ENCODE results near the gene RFX4.
"Not testable (repeated sequence)": the region's sequence is repeated elsewhere in the genome, so short reads cannot be mapped to it uniquely, and the experiment has no call there.

Gene RFX4

DNA sequence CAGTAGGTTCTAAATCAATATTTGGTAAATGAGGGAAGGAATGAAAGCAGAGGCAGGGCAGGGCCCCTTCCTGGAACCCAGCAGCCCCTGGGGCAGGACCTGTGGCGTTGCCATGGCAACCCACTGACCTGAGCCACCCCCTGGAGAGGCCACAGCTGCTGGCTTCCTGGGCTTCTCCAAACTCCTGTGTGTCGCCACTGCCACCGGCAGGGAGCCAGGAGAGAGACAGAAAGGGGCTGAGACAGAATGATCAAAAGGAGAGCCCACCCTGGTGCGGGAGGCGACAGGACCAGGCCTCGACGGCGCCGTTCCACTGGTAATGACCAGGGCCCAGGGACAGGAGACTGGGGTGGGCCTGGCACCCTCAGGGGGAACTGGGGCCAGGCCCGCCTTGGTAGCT lies 18.2 kb downstream of the RFX4 start:
- no peaks in the 10 kb centered on the region for H3K36me3 Mint-ChIP-seq (ENCODE audit: insufficient read depth)
- ATAC-seq (replicated peaks) (no peak), DNase-seq (no peak)
- H3K9me3 Mint-ChIP-seq = no peaks in the 10 kb centered on the region
- H3K4me1 Mint-ChIP-seq (ENCODE audit: low read depth in 2 of 2) = no peaks in the 10 kb centered on the region
- no peak overlapping the region for H3K4me3 Mint-ChIP-seq
- H3K27ac Mint-ChIP-seq = no peak overlapping the region
- peaks cover 33 to 59% of the 10 kb centered on the region in 2 donors for H3K27me3 Mint-ChIP-seq

DNA sequence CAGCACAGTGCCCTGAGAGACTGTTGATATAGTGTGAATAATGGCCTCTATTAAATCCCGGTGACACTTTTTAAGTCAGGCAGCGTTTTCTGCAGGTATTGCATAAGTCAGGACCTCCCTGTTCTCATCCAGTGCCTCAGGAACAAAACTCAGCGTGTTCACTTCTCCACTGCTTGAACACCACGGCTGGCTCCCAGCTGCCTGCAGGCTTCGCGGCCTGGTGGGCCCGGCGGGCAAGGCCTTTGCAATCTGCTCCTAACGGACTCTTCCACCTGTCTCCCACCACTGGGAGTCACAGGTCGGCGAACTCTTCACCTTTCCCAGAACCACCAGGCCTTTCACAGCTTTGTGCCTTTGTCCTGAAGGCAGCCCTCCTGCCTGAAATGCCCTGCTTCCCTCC lies 18.7 kb downstream of the RFX4 start:
- H3K9me3 Mint-ChIP-seq = no peaks in the 10 kb centered on the region
- no peak for DNase-seq
- ATAC-seq (replicated peaks) = no peak
- H3K27me3 Mint-ChIP-seq = peaks cover 38 to 60% of the 10 kb centered on the region in 2 donors
- no peak overlapping the region for H3K27ac Mint-ChIP-seq
- H3K4me1 Mint-ChIP-seq (ENCODE audit: low read depth in 2 of 2) = no peaks in the 10 kb centered on the region
- H3K36me3 Mint-ChIP-seq (ENCODE audit: insufficient read depth) = no peaks in the 10 kb centered on the region
- no peak overlapping the region for H3K4me3 Mint-ChIP-seq

GRCh38 chr12:106602076-106602475 lies 19.3 kb downstream of the RFX4 start:
- H3K4me1 Mint-ChIP-seq (ENCODE audit: low read depth in 2 of 2) = no peaks in the 10 kb centered on the region
- H3K4me3 Mint-ChIP-seq = no peak overlapping the region
- no peak overlapping the region for H3K27ac Mint-ChIP-seq
- no peaks in the 10 kb centered on the region for H3K36me3 Mint-ChIP-seq (ENCODE audit: insufficient read depth)
- H3K27me3 Mint-ChIP-seq = peaks cover 44 to 66% of the 10 kb centered on the region in 2 donors
- no peaks in the 10 kb centered on the region for H3K9me3 Mint-ChIP-seq
- no peak for DNase-seq
- no peak for ATAC-seq (replicated peaks)

GRCh38 chr12:106605254-106605653 lies 22.4 kb downstream of the RFX4 start:
- Mint-ChIP-seq H3K27me3 (peaks cover 48 to 65% of the 10 kb centered on the region in 2 donors), H3K4me1 (ENCODE audit: low read depth in 2 of 2) (no peaks in the 10 kb centered on the region), H3K9me3 (peaks cover 0 to under 1% of the 10 kb centered on the region in 2 donors), H3K4me3 (no peak overlapping the region), H3K36me3 (ENCODE audit: insufficient read depth) (no peaks in the 10 kb centered on the region), H3K27ac (no peak overlapping the region)
- ATAC-seq (replicated peaks) (no peak), DNase-seq (no peak)

GRCh38 chr12:106620588-106620987 lies 37.8 kb downstream of the RFX4 start:
- H3K36me3 Mint-ChIP-seq (ENCODE audit: insufficient read depth); H3K4me3 Mint-ChIP-seq; H3K4me1 Mint-ChIP-seq (ENCODE audit: low read depth in 2 of 2): not testable (repeated sequence)

GRCh38 chr12:106625976-106626375 lies 43.2 kb downstream of the RFX4 start:
- no peak for DNase-seq
- no peak for ATAC-seq (replicated peaks)
- Mint-ChIP-seq H3K27me3 (peaks cover 6 to 22% of the 10 kb centered on the region in 2 donors), H3K4me1 (ENCODE audit: low read depth in 2 of 2) (no peaks in the 10 kb centered on the region), H3K27ac (no peak overlapping the region), H3K9me3 (peaks cover 0 to 2% of the 10 kb centered on the region in 2 donors), H3K4me3 (no peak overlapping the region), H3K36me3 (ENCODE audit: insufficient read depth) (no peaks in the 10 kb centered on the region)

More at GRCh38 chr12:106620588-106620987, 37.8 kb downstream of the RFX4 start:
- not testable (repeated sequence) for H3K9me3 Mint-ChIP-seq; ATAC-seq (replicated peaks); DNase-seq; H3K27ac Mint-ChIP-seq
- H3K27me3 Mint-ChIP-seq = peaks cover 28 to 34% of the 10 kb centered on the region in 2 donors

DNA sequence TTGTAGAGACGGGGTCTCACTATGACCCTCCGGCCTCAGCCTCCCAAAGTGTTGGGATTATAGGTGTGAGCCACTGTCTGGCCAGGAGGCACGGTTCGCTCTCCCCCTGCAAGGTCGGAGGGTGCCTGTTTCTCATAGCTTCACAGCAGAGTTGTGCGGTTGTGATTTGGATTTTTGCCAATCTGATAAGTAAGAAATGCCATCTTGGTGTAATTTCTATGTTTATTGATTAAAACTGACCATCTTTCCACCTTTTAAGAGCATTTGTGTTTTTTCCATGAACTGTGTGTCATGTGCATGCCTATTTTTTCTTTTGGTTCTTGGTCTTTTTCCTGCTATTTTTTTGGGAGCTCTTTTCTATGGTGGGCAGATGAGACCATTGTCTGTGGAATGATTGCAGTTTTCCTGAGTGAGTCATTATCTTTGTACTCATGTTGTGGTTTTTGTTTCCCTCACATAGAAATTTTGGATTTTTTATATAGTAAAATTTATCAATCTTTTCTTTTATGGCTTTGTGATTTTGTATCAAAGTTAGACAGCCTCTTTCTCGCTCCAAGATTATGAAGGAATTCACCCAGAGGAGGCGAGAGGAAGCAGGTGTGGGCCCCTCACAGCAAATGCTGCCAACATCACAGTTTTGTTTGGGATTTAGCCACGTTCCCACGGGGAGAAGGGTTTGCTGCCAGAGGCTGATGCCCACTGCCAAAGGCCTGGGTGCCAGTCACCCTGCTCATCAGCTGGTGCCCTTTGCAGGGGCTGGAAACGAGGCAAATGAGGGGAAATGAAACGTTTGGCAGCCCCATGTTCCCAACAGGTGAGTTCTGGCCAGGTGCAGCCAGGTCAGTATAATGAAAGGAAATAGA lies 47.2 kb downstream of the RFX4 start:
- no peaks in the 10 kb centered on the region for H3K36me3 Mint-ChIP-seq (ENCODE audit: insufficient read depth)
- peaks cover 12 to 33% of the 10 kb centered on the region in 2 donors for H3K27me3 Mint-ChIP-seq

GRCh38 chr12:106631150-106631549 lies 48.3 kb downstream of the RFX4 start:
- H3K9me3 Mint-ChIP-seq = no peaks in the 10 kb centered on the region
- H3K36me3 Mint-ChIP-seq (ENCODE audit: insufficient read depth) = no peaks in the 10 kb centered on the region
- no peak overlapping the region for H3K4me3 Mint-ChIP-seq
- no peak for ATAC-seq (replicated peaks)
- H3K27me3 Mint-ChIP-seq = peaks cover 12 to 28% of the 10 kb centered on the region in 2 donors
- no peak for DNase-seq
- H3K4me1 Mint-ChIP-seq (ENCODE audit: low read depth in 2 of 2) = peaks cover 0 to 2% of the 10 kb centered on the region in 2 donors
- no peak overlapping the region for H3K27ac Mint-ChIP-seq

More for the DNA sequence above, 47.2 kb downstream of the RFX4 start:
- no peak for ATAC-seq (replicated peaks)
- Mint-ChIP-seq H3K4me3 (no peak overlapping the region), H3K9me3 (no peaks in the 10 kb centered on the region), H3K4me1 (ENCODE audit: low read depth in 2 of 2) (peaks cover 0 to 2% of the 10 kb centered on the region in 2 donors), H3K27ac (no peak overlapping the region)
- no peak for DNase-seq

- no peak overlapping the region for H3K4me3 Mint-ChIP-seq
- peaks cover 0 to 2% of the 10 kb centered on the region in 2 donors for H3K4me1 Mint-ChIP-seq (ENCODE audit: low read depth in 2 of 2)
- peaks cover 12 to 22% of the 10 kb centered on the region in 2 donors for H3K27me3 Mint-ChIP-seq
- DNase-seq = no peak
- no peaks in the 10 kb centered on the region for H3K36me3 Mint-ChIP-seq (ENCODE audit: insufficient read depth)
- H3K27ac Mint-ChIP-seq = no peak overlapping the region
- H3K9me3 Mint-ChIP-seq = no peaks in the 10 kb centered on the region
- ATAC-seq (replicated peaks) = no peak
Observed at GRCh38 chr12:106631797-106632196, 49.0 kb downstream of the RFX4 start.

GRCh38 chr12:106632797-106633450 lies 50.1 kb downstream of the RFX4 start:
- Mint-ChIP-seq H3K9me3 (no peaks in the 10 kb centered on the region), H3K27ac (no peak overlapping the region), H3K4me3 (no peak overlapping the region), H3K36me3 (ENCODE audit: insufficient read depth) (no peaks in the 10 kb centered on the region), H3K27me3 (peaks cover 10 to 16% of the 10 kb centered on the region in 2 donors), H3K4me1 (ENCODE audit: low read depth in 2 of 2) (peaks cover 0 to 2% of the 10 kb centered on the region in 2 donors)
- DNase-seq (no peak), ATAC-seq (replicated peaks) (no peak)

GRCh38 chr12:106633451-106633823 lies 50.6 kb downstream of the RFX4 start:
- ATAC-seq (replicated peaks) (no peak), DNase-seq (no peak)
- Mint-ChIP-seq H3K9me3 (no peaks in the 10 kb centered on the region), H3K27me3 (peaks cover 6 to 11% of the 10 kb centered on the region in 2 donors), H3K4me1 (ENCODE audit: low read depth in 2 of 2) (peaks cover 0 to 2% of the 10 kb centered on the region in 2 donors), H3K4me3 (no peak overlapping the region), H3K27ac (no peak overlapping the region), H3K36me3 (ENCODE audit: insufficient read depth) (no peaks in the 10 kb centered on the region)

- Mint-ChIP-seq H3K27ac (no peak overlapping the region), H3K4me1 (ENCODE audit: low read depth in 2 of 2) (peaks cover 0 to 2% of the 10 kb centered on the region in 2 donors), H3K9me3 (no peaks in the 10 kb centered on the region), H3K4me3 (no peak overlapping the region), H3K36me3 (ENCODE audit: insufficient read depth) (no peaks in the 10 kb centered on the region), H3K27me3 (peaks cover 8 to 11% of the 10 kb centered on the region in 2 donors)
- ATAC-seq (replicated peaks) (no peak), DNase-seq (no peak)
Observed at GRCh38 chr12:106634206-106634605, 51.4 kb downstream of the RFX4 start.

DNA sequence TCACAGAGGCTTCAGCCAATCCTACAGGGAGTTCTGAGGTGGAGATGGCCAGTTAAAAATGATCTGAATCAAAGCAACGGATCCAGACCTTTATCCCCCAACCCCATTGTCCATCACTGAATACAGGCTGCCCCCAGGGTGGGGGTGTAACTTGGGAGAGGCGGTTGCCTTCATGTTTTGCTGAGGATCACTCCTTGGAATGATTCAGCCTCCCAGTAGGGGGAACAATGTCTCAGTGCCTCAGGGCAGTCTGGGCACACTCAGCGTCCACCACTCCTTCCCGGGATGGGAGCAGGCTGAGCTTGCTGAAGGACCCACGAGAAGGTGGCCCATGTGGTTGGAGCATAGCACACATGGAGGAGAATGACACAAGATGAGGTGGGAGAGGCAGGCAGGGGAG lies 60.2 kb downstream of the RFX4 start:
- Mint-ChIP-seq H3K27me3 (peaks cover 18 to 40% of the 10 kb centered on the region in 2 donors), H3K9me3 (no peaks in the 10 kb centered on the region), H3K4me3 (no peak overlapping the region), H3K36me3 (ENCODE audit: insufficient read depth) (no peaks in the 10 kb centered on the region), H3K4me1 (ENCODE audit: low read depth in 2 of 2) (no peaks in the 10 kb centered on the region), H3K27ac (no peak overlapping the region)
- ATAC-seq (replicated peaks) = no peak
- DNase-seq = no peak

Data from effector memory CD8-positive, alpha-beta T cell (primary cell).